Mucosa of stomach (tissue), 1 donor: ENCODE measurements around the gene NR2F2.
"Not testable (repeated sequence)": the region's sequence is repeated elsewhere in the genome, so short reads cannot be mapped to it uniquely, and the experiment has no call there.

ENCODE experiments used
- H3K27me3 ChIP-seq: one replicate; pipeline ENCODE4 v1.7.0; 2013; ENCODE audit warnings: mild to moderate bottlenecking, low read length; ENCODE audit not compliant: control insufficient read depth, insufficient read depth
- H3K36me3 ChIP-seq: one replicate; pipeline ENCODE4 v1.7.0; 2013; ENCODE audit warnings: low read length; ENCODE audit not compliant: control insufficient read depth, insufficient read depth
- H3K4me1 ChIP-seq: one replicate; pipeline ENCODE4 v1.7.0; 2013; ENCODE audit warnings: mild to moderate bottlenecking, low read length; ENCODE audit not compliant: control insufficient read depth, insufficient read depth
- H3K4me3 ChIP-seq: one replicate; pipeline ENCODE4 v1.7.0; 2013; ENCODE audit warnings: low read length
- H3K9ac ChIP-seq: one replicate; pipeline ENCODE4 v1.7.0; 2013; ENCODE audit warnings: mild to moderate bottlenecking, low read length, moderate library complexity
- H3K9me3 ChIP-seq: one replicate; pipeline ENCODE4 v1.7.0; 2013; ENCODE audit warnings: mild to moderate bottlenecking, low read length, moderate library complexity; ENCODE audit not compliant: control insufficient read depth
- donor health status: Pancreatic carcinoma.

Gene NR2F2

GRCh38 chr15:96363707-96364106 is 33.2 kb downstream of the NR2F2 start:
- Histone ChIP-seq H3K9ac (no peak overlapping the region), H3K4me1 (peaks cover 13% of the 10 kb centered on the region), H3K36me3 (no peaks in the 10 kb centered on the region), H3K9me3 (no peaks in the 10 kb centered on the region), H3K27me3 (peaks cover 77% of the 10 kb centered on the region), H3K4me3 (no peak overlapping the region)

GRCh38 chr15:96365781-96366525 is 35.5 kb downstream of the NR2F2 start:
- Histone ChIP-seq H3K4me3 (no peak overlapping the region), H3K9ac (no peak overlapping the region), H3K27me3 (peaks cover 67% of the 10 kb centered on the region), H3K36me3 (no peaks in the 10 kb centered on the region), H3K9me3 (no peaks in the 10 kb centered on the region), H3K4me1 (no peaks in the 10 kb centered on the region)

- Histone ChIP-seq H3K36me3 (no peaks in the 10 kb centered on the region), H3K4me1 (no peaks in the 10 kb centered on the region), H3K9me3 (no peaks in the 10 kb centered on the region), H3K27me3 (peaks cover 61% of the 10 kb centered on the region), H3K9ac (no peak overlapping the region), H3K4me3 (no peak overlapping the region)
These were observed 36.0 kb downstream of the NR2F2 start for GRCh38 chr15:96366526-96366877.

- no peaks in the 10 kb centered on the region for H3K4me1 ChIP-seq
- no peak overlapping the region for H3K4me3 ChIP-seq
- no peak overlapping the region for H3K9ac ChIP-seq
- H3K9me3 ChIP-seq, result no peaks in the 10 kb centered on the region
- H3K36me3 ChIP-seq, result no peaks in the 10 kb centered on the region
- H3K27me3 ChIP-seq, result peaks cover 57% of the 10 kb centered on the region
These were observed 37.1 kb downstream of the NR2F2 start for GRCh38 chr15:96367311-96368200.

- H3K36me3 ChIP-seq, result no peaks in the 10 kb centered on the region
- H3K9ac ChIP-seq, result no peak overlapping the region
- no peaks in the 10 kb centered on the region for H3K4me1 ChIP-seq
- H3K9me3 ChIP-seq, result no peaks in the 10 kb centered on the region
- H3K4me3 ChIP-seq, result no peak overlapping the region
- peaks cover 47% of the 10 kb centered on the region for H3K27me3 ChIP-seq
These were observed 38.9 kb downstream of the NR2F2 start for GRCh38 chr15:96369351-96369750.

GRCh38 chr15:96369825-96370621 is 39.5 kb downstream of the NR2F2 start:
- Histone ChIP-seq H3K9ac (no peak overlapping the region), H3K36me3 (no peaks in the 10 kb centered on the region), H3K4me1 (no peaks in the 10 kb centered on the region), H3K9me3 (no peaks in the 10 kb centered on the region), H3K4me3 (no peak overlapping the region), H3K27me3 (peaks cover 46% of the 10 kb centered on the region)

GRCh38 chr15:96372554-96372953 is 42.1 kb downstream of the NR2F2 start:
- H3K27me3 ChIP-seq, result peaks cover 23% of the 10 kb centered on the region

GRCh38 chr15:96374499-96374898 is 44.0 kb downstream of the NR2F2 start:
- no peak overlapping the region for H3K4me3 ChIP-seq
- no peaks in the 10 kb centered on the region for H3K36me3 ChIP-seq
- peaks cover 9% of the 10 kb centered on the region for H3K27me3 ChIP-seq
- no peak overlapping the region for H3K9ac ChIP-seq
- H3K9me3 ChIP-seq, result no peaks in the 10 kb centered on the region
- no peaks in the 10 kb centered on the region for H3K4me1 ChIP-seq

More at GRCh38 chr15:96372554-96372953, 42.1 kb downstream of the NR2F2 start:
- no peak overlapping the region for H3K4me3 ChIP-seq
- H3K9ac ChIP-seq, result no peak overlapping the region
- no peaks in the 10 kb centered on the region for H3K36me3 ChIP-seq
- no peaks in the 10 kb centered on the region for H3K9me3 ChIP-seq
- H3K4me1 ChIP-seq, result no peaks in the 10 kb centered on the region

GRCh38 chr15:96379592-96379991 is 49.1 kb downstream of the NR2F2 start:
- H3K27me3 ChIP-seq, H3K9ac ChIP-seq, H3K4me1 ChIP-seq, H3K36me3 ChIP-seq, H3K4me3 ChIP-seq, H3K9me3 ChIP-seq: not testable (repeated sequence)

GRCh38 chr15:96381463-96381862 is 51.0 kb downstream of the NR2F2 start:
- Histone ChIP-seq H3K36me3 (no peaks in the 10 kb centered on the region), H3K27me3 (no peaks in the 10 kb centered on the region), H3K4me1 (no peaks in the 10 kb centered on the region), H3K9ac (no peak overlapping the region), H3K9me3 (no peaks in the 10 kb centered on the region), H3K4me3 (no peak overlapping the region)

GRCh38 chr15:96385195-96385594 is 54.7 kb downstream of the NR2F2 start:
- H3K4me1 ChIP-seq, result no peaks in the 10 kb centered on the region
- no peaks in the 10 kb centered on the region for H3K36me3 ChIP-seq
- H3K27me3 ChIP-seq, result no peaks in the 10 kb centered on the region
- H3K9ac ChIP-seq, result no peak overlapping the region
- H3K9me3 ChIP-seq, result no peaks in the 10 kb centered on the region
- H3K4me3 ChIP-seq, result no peak overlapping the region

GRCh38 chr15:96388673-96389072 is 58.2 kb downstream of the NR2F2 start:
- H3K36me3 ChIP-seq, result no peaks in the 10 kb centered on the region
- no peaks in the 10 kb centered on the region for H3K4me1 ChIP-seq
- H3K9me3 ChIP-seq, result no peaks in the 10 kb centered on the region
- no peak overlapping the region for H3K4me3 ChIP-seq
- H3K27me3 ChIP-seq, result no peaks in the 10 kb centered on the region
- no peak overlapping the region for H3K9ac ChIP-seq
